ENCODE results near the gene CYP4F22.

- TF ChIP-seq POLR2A (IDR thresholded peaks at IDR 0.05) = no peak
- TF ChIP-seq CTCF (IDR thresholded peaks at IDR 0.05) = no peak
These were observed 18.1 kb downstream of the CYP4F22 start for GRCh38 chr19:15526408-15526807.

Data from prostate gland (tissue), 2 donors.